Measurements from ENCODE around the gene CHD5. TPM values are rescaled to one million over a fixed set of nuclear protein-coding genes. Genes with fewer than 3 reads are reported as not detected.
A peak's percentile ranks its signal among the peaks of the same experiment; 100 is the strongest.

Gene CHD5
- total and polyA plus RNA-seq, 4 donors: 9.9 to 51.1 (median 34.4) TPM

- Histone ChIP-seq H3K9me3 (ENCODE audit: control insufficient read depth, insufficient read depth, low read length) (no peaks in the 10 kb centered on the region), H3K27ac (ENCODE audit: low read depth, low read length) (peak overlapping the region; percentile 45), H3K4me3 (ENCODE audit: low read depth, low read length) (no peak overlapping the region), H3K27me3 (ENCODE audit: control insufficient read depth, insufficient read depth, low read length) (peaks cover 9% of the 10 kb centered on the region), H3K4me1 (ENCODE audit: control insufficient read depth, insufficient read depth, low read length) (peaks cover 8% of the 10 kb centered on the region), H3K36me3 (ENCODE audit: control insufficient read depth, insufficient read depth, low read length) (peaks cover 42% of the 10 kb centered on the region)
- DNase-seq (ENCODE audit: low read depth in 4 of 6, low spot score in 6 of 6): peak in 1 of 6 donors; percentile 88
- WGBS (ENCODE audit: insufficient coverage): 32% methylated on average over 3 of the region's 10 CpGs
Measured at GRCh38 chr1:6185635-6186382, 5.7 kb upstream of the CHD5 start.

- H3K4me3 ChIP-seq (ENCODE audit: low read depth, low read length): no peak overlapping the region
- WGBS (ENCODE audit: insufficient coverage): 90% methylated on average over 1 of the region's 3 CpGs
- H3K27me3 ChIP-seq (ENCODE audit: control insufficient read depth, insufficient read depth, low read length): peaks cover 12% of the 10 kb centered on the region
- no peaks in the 10 kb centered on the region for H3K9me3 ChIP-seq (ENCODE audit: control insufficient read depth, insufficient read depth, low read length)
- peak overlapping the region; percentile 45 for H3K27ac ChIP-seq (ENCODE audit: low read depth, low read length)
- H3K4me1 ChIP-seq (ENCODE audit: control insufficient read depth, insufficient read depth, low read length): peaks cover 11% of the 10 kb centered on the region
- H3K36me3 ChIP-seq (ENCODE audit: control insufficient read depth, insufficient read depth, low read length): peaks cover 36% of the 10 kb centered on the region
- DNase-seq (ENCODE audit: low read depth in 4 of 6, low spot score in 6 of 6): no peak
Measured at GRCh38 chr1:6185151-6185550, 5.0 kb upstream of the CHD5 start.

DNA sequence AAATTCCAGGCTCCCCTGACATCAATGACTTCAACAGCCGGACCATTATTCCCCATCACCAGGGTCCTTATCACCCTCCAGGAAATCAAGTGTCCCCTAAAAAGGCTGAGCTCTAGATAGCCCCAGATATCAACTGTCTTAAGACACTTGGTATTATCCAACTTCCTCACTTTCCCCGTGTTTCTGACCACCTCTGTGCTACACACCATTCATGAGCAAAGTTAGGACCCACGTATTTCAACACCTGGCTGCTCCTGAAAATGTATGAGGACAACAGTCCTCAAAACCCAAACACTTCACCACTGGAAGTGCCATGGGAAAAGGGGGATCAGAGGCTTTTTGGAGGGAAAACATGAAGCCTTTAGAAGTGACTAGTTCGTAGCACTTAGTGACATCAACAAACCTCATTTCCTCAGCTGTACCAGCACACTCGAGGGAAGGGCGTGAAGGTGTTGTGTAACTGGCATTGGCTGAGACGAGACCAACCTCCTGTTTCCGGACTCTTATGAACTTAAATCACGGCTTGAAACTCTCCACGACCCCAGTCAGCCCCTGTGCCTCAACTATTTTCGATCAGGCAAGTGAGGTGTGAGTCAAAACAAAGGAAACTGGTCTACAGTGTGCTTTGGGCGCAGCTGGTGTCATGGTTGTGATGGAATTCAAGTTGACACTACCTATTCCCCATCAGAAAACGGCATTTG lies 4.1 kb upstream of the CHD5 start:
- WGBS (ENCODE audit: insufficient coverage): 92% methylated on average over 6 of the region's 13 CpGs
- no peaks in the 10 kb centered on the region for H3K9me3 ChIP-seq (ENCODE audit: control insufficient read depth, insufficient read depth, low read length)
- no peak overlapping the region for H3K27ac ChIP-seq (ENCODE audit: low read depth, low read length)
- no peak overlapping the region for H3K4me3 ChIP-seq (ENCODE audit: low read depth, low read length)
- no peak for DNase-seq (ENCODE audit: low read depth in 4 of 6, low spot score in 6 of 6)
- H3K27me3 ChIP-seq (ENCODE audit: control insufficient read depth, insufficient read depth, low read length): peaks cover 12% of the 10 kb centered on the region
- H3K4me1 ChIP-seq (ENCODE audit: control insufficient read depth, insufficient read depth, low read length): peaks cover 12% of the 10 kb centered on the region
- peaks cover 27% of the 10 kb centered on the region for H3K36me3 ChIP-seq (ENCODE audit: control insufficient read depth, insufficient read depth, low read length)

DNA sequence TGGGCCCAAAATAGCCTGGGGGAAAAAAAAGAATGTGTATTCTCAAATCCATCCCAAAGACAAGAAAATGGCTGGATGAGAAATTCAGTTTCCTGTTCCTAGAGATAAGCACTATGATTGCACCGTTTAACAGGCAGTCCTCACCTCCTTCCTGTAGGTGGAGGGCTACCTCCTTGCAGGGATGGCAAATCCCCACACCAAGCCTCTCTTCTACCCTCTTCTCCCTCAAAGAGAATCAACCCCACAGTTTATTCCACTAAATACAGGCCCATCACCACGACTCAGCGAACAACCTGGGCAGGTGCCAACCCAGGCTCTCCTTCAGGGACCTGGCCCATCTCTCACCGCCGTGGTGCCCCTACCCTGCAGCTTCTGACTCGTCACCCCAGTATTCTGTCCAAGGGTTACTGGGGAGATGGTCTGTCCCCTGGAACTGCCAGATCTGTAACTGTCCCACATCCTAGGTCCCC lies 3.4 kb upstream of the CHD5 start:
- Histone ChIP-seq H3K27me3 (ENCODE audit: control insufficient read depth, insufficient read depth, low read length) (peaks cover 19% of the 10 kb centered on the region), H3K9me3 (ENCODE audit: control insufficient read depth, insufficient read depth, low read length) (no peaks in the 10 kb centered on the region), H3K36me3 (ENCODE audit: control insufficient read depth, insufficient read depth, low read length) (peaks cover 21% of the 10 kb centered on the region), H3K4me1 (ENCODE audit: control insufficient read depth, insufficient read depth, low read length) (peaks cover 18% of the 10 kb centered on the region), H3K4me3 (ENCODE audit: low read depth, low read length) (no peak overlapping the region), H3K27ac (ENCODE audit: low read depth, low read length) (no peak overlapping the region)
- 73% methylated on average over 5 of the region's 6 CpGs for WGBS (ENCODE audit: insufficient coverage)
- DNase-seq (ENCODE audit: low read depth in 4 of 6, low spot score in 6 of 6): no peak

DNA sequence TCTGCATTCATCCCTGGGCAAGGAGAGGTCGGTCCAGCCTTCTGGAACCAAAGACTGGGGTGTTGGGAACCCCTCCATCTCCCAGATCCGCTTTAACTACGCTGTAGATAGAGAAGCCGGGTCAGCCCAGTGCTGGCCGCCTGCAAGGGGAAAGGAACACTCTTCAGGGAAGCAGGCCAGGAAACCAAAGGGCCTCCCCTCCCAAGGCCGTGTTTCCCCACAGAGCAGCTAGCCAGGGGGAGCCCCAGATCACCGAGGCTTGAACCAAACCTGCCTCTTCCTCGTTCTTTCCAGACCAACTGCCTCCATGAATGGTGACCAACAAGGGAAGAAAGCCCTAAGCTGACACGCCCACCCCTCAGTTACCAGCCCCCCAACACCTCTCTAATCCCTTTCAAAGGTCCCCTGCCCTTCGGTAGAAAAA lies 1.2 kb upstream of the CHD5 start:
- Histone ChIP-seq H3K4me3 (ENCODE audit: low read depth, low read length) (no peak overlapping the region), H3K36me3 (ENCODE audit: control insufficient read depth, insufficient read depth, low read length) (peaks cover 9% of the 10 kb centered on the region), H3K27me3 (ENCODE audit: control insufficient read depth, insufficient read depth, low read length) (peaks cover 27% of the 10 kb centered on the region), H3K27ac (ENCODE audit: low read depth, low read length) (no peak overlapping the region), H3K4me1 (ENCODE audit: control insufficient read depth, insufficient read depth, low read length) (peaks cover 30% of the 10 kb centered on the region), H3K9me3 (ENCODE audit: control insufficient read depth, insufficient read depth, low read length) (no peaks in the 10 kb centered on the region)
- 5% methylated on average over 5 of the region's 10 CpGs for WGBS (ENCODE audit: insufficient coverage)
- DNase-seq (ENCODE audit: low read depth in 4 of 6, low spot score in 6 of 6): no peak

DNA sequence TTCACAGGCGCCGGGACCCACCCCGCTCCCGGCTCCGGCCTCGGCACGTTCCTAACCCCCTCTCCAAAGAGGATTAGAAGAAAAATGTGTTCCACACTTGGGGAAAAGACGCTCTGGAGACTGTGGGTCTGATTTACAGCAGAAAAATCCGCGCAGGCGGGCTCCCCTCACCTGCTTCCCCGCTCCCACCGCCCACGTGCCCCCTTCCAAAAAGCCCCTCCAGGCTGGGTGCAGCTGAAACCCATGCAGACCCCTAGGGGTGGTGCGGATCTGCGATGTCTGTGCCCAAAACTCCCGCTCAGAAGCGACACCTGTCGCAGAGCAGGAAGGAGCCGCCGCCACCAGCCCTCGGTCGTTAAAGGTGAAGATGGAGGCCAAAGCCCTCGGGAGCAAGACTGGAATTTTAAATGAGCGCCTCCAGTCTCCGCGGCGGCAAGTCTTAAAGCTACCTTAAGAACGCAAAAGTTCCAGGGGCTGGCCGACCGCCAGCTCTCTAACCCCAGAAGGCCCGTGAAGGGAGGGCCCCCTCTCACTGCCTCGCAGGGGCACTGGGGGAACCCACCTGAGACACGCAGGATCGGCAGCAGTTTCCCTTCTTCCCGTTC lies 688 bp upstream of the CHD5 start:
- Histone ChIP-seq H3K9me3 (ENCODE audit: control insufficient read depth, insufficient read depth, low read length) (no peaks in the 10 kb centered on the region), H3K4me1 (ENCODE audit: control insufficient read depth, insufficient read depth, low read length) (peaks cover 30% of the 10 kb centered on the region), H3K4me3 (ENCODE audit: low read depth, low read length) (no peak overlapping the region), H3K27ac (ENCODE audit: low read depth, low read length) (no peak overlapping the region), H3K36me3 (ENCODE audit: control insufficient read depth, insufficient read depth, low read length) (peaks cover 9% of the 10 kb centered on the region), H3K27me3 (ENCODE audit: control insufficient read depth, insufficient read depth, low read length) (peaks cover 27% of the 10 kb centered on the region)
- peak in 1 of 6 donors; percentile 69 for DNase-seq (ENCODE audit: low read depth in 4 of 6, low spot score in 6 of 6)
- 1% methylated on average over 29 of the region's 36 CpGs for WGBS (ENCODE audit: insufficient coverage)

DNA sequence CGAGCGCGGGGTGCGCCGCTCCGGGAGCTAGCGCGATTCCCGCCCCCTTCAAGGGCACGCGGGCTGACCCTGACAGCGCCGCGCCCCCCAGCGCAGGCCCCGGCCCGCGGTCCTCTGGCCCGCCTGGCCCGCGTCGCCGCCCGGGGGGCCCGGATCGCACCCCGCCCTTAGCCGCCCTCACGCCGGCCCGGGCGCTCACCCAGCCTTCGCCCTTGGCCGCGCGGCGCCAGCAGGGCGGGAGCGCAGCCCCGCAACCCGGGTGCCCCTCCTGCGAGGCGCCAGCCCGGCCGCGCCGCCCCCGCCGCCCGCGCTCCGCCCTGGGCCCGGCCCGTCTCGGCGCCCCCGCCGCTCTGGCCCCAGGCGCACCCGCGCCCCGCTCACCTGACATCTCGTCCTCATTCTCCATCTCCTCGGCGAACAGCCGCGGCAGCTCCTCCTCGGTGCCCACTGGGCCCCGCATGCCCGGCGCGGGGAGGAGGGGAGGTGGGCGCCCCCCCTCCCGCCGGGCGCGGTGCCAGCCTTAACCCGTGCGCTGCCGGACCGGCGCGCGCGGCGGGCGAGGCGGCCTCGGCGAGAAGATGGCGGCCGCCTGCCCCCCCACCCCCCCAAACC lies 451 bp downstream of the CHD5 start:
- Histone ChIP-seq H3K9me3 (ENCODE audit: control insufficient read depth, insufficient read depth, low read length) (no peaks in the 10 kb centered on the region), H3K4me1 (ENCODE audit: control insufficient read depth, insufficient read depth, low read length) (peaks cover 30% of the 10 kb centered on the region), H3K27ac (ENCODE audit: low read depth, low read length) (no peak overlapping the region), H3K36me3 (ENCODE audit: control insufficient read depth, insufficient read depth, low read length) (peaks cover 12% of the 10 kb centered on the region), H3K4me3 (ENCODE audit: low read depth, low read length) (no peak overlapping the region), H3K27me3 (ENCODE audit: control insufficient read depth, insufficient read depth, low read length) (peaks cover 27% of the 10 kb centered on the region)
- DNase-seq (ENCODE audit: low read depth in 4 of 6, low spot score in 6 of 6): peak in 2 of 6 donors; percentile 60 to 77
- WGBS (ENCODE audit: insufficient coverage): 0% methylated on average over 57 of the region's 92 CpGs

GRCh38 chr1:6178751-6179563 lies 1.2 kb downstream of the CHD5 start:
- peak overlapping the region; percentile 27 for H3K4me3 ChIP-seq (ENCODE audit: low read depth, low read length)
- H3K27me3 ChIP-seq (ENCODE audit: control insufficient read depth, insufficient read depth, low read length): peaks cover 27% of the 10 kb centered on the region
- peaks cover 30% of the 10 kb centered on the region for H3K4me1 ChIP-seq (ENCODE audit: control insufficient read depth, insufficient read depth, low read length)
- no peaks in the 10 kb centered on the region for H3K9me3 ChIP-seq (ENCODE audit: control insufficient read depth, insufficient read depth, low read length)
- peaks cover 14% of the 10 kb centered on the region for H3K36me3 ChIP-seq (ENCODE audit: control insufficient read depth, insufficient read depth, low read length)
- 5% methylated on average over 50 of the region's 51 CpGs for WGBS (ENCODE audit: insufficient coverage)
- no peak overlapping the region for H3K27ac ChIP-seq (ENCODE audit: low read depth, low read length)
- DNase-seq (ENCODE audit: low read depth in 4 of 6, low spot score in 6 of 6): peak in 1 of 6 donors; percentile 29

Data from spinal cord (tissue), 10 donors.